ENCODE results near the gene IPO7.
"Not testable (repeated sequence)": the region's sequence is repeated elsewhere in the genome, so short reads cannot be mapped to it uniquely, and the experiment has no call there.

The IPO7 gene

DNA sequence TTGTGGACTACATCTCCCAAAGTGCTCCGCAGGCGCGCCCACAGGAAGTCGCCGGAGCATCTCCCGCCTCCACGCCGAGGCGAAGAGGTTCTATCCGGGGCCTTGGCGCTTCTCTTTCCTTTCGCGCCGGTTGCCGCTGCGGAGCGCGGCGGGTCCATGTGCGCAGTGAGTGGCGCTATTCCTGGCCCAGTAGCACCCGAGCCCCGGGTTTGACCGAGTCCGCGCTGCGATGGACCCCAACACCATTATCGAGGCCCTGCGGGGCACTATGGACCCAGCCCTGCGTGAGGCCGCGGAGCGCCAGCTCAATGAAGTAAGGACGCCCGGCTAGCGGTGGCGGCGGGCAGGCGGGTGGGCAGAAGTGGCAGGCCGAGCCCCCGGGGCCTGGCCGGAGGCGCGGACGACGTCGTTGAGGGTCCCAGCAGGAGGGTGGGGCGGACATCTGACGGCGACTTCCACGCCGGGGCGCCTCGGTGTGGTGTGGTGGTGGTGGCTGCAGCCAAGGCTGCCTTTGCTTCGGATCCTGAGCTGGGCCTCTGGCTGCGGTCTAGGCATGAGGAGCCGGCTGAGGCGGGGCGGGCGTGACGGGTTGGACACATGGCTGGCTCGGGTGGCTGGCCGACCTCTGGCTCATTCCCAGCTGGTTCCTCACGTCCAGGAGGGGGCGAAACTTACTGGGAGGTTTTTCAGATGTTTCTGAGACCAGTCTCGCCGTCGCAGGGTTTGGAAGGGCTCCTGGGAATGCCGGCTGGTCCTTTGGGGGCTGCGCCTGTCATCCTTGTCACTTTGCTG is at the start of gene IPO7:
TSS of gene IPO7 (plus strand) at position 118 of the 792 bp plus-strand sequence. CDS start at position 230, 112 bp downstream.
- peak; percentile 51 for DNase-seq

DNA sequence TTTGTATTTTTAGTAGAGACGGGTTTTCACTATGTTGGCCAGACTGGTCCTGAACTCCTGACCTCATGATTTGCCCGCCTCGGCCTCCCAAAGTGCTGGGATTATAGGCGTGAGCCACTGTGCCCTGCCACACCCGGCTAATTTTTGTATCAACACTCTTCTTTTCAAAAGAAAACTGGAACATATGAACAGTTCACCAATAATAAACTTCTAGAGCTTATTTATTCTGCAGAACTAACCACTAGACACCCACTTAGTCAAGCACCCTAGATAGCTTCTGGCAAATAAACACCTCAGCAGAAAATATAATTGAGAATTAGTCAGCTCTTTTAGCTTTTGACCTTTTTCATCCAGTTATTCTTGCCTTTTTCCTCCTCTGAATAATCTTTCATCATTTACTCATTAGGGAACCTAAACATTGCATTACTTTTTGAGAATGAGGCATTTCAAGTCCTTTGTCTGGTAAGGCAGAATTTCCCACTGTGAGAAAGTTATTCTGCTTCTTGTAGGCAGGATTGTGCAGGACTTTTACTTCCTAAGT is 42.7 kb upstream of the IPO7 start:
- DNase-seq, result no peak

DNA sequence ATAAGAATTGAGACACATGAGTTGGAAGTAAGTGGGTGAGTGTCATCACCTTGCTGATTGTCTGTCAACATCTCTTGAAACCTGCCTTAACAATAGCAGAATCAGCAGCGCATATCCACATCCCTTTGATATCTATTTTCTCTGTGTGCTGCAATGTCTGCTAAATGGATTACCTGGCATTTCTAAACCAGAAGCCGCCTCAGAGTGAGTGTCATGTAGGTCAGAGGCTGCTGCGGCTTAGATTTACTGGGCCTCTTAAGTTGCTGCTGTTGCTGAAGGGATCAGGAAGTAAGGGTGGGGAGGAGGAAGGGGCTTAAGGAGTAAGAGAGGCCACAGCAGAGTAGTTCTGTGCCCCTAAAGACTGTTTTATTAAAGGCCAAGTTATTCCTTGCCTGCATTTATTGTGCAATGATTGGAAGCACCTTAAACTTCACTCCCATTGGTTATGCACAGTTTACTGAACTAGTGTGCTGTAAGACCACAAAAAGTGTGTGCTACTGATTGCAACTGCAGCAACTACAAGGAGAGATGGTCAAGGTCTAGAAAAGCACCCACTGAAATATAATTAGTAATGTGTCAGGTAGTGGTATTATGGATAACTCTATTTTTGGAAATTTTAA is 40.3 kb upstream of the IPO7 start:
- DNase-seq, result peak; percentile 10

GRCh38 chr11:9347100-9347499 is 37.4 kb upstream of the IPO7 start:
- no peak for DNase-seq

DNA sequence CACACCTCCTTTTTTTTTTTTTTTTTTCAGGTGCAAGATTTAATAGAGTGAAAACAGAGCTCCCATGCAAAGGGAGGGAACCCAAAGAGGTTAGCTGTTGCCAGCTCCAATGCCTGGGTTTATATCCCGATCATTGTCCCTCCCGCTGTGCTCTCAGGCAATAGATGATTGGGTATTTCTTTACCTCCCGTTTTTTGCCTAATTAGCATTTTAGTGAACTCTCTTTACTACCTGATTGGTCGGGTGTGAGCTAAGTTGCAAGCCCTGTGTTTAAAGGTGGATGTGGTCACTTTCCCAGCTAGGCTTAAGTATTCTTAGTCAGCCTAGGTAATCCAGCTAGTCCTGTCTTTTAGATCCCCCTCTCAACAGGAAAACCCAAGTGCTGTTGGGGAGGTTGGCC is 36.7 kb upstream of the IPO7 start:
- not testable (repeated sequence) for DNase-seq

DNA sequence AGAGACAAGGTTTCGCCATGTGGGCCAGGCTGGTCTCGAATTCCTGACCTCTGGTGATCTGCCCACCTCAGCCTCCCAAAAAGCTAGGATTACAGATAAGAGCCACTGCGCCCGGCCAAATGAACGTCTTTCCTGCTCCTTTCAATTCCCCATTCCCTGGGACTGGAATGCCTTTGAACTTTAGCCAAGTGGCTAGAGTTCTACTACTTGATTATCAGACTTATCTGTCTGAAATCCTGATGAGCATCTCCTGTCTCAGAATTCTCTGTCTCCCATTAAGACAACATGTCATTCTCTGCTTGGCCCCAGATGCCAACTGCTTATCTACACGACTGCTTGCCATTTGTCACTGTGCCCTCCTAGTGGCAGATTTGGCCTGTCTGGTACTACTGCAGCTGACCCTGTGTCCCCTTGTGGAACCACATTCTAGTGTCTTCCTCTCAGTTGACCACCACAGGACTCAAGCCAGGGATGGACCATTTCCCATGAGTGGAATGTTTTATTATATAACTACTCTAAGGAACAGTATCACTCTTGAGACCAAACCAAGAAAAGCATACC is 33.1 kb upstream of the IPO7 start:
- DNase-seq, result no peak

GRCh38 chr11:9357041-9357440 is 27.4 kb upstream of the IPO7 start:
- DNase-seq, result no peak

- DNase-seq, result not testable (repeated sequence)
Measured at GRCh38 chr11:9360862-9361622, 23.4 kb upstream of the IPO7 start.

DNA sequence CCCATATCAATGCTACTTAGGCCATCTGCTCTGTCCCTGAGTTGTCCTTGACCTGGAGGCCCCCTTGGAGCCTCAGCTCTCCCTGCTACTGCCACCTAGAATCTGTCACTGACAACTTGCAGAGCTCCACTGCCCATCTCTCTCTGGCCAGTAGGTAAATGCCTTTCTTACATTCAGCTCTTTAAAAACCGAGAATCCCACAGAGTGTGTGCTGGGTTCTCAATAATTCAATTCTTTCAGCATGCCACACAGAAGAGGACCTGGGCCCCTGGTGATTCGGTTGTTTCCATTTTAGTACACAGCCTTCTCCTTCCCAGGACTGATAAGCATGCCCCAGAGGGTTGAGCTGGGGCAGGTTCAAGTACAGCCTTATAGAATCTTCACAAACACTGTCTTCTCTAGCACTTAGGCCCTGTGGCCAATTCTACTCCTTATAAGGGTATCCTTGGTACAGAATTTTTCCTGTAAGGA is 22.0 kb upstream of the IPO7 start:
- DNase-seq, result no peak

- DNase-seq, result peak; percentile 68
Measured at GRCh38 chr11:9363954-9364912, 20.2 kb upstream of the IPO7 start.

DNA sequence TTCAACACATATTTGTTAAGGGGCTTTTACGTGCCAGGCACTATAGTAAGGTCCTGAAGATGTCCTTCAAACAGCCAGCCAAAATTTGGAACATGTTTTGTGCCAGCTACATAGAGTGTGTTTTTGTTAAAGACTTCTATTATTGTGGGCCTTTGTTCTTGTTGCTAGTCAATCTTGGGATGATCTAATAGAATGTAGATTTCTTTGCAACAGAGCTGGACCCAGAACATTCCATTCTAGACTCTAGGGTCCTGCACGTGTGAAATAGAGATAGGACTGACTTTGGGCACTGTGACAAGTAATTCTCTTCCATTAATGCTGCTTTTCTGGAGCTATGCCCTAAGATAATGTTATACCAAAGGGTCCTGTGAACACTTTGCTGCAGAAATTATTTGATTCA is 16.9 kb upstream of the IPO7 start:
- DNase-seq, result no peak

DNA sequence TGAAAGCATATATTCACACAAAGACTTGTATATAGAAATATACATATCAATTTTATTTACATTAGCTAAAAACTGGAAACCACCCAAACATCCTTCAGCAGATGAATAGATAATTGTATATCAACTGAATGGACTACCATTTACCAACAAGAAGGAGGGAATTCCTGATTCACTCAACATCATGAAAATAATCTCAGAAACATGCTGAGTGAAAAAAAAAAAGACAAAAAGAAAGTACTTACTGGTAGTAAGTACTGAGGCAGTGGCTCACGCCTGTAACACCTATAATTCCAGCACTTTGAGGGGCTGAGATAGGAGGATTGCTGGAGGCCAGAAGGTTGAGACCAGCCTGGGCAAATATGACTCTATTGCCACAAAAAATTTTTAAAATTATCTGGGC is 7.4 kb upstream of the IPO7 start:
- no peak for DNase-seq

GRCh38 chr11:9379041-9379440 is 5.4 kb upstream of the IPO7 start:
- peak; percentile 7 for DNase-seq

- no peak for DNase-seq
Measured at GRCh38 chr11:9380773-9381172, 3.7 kb upstream of the IPO7 start.

GRCh38 chr11:9385327-9385899 is 961 bp downstream of the IPO7 start:
- no peak for DNase-seq

GRCh38 chr11:9386086-9386485 is 1.6 kb downstream of the IPO7 start:
- no peak for DNase-seq

DNA sequence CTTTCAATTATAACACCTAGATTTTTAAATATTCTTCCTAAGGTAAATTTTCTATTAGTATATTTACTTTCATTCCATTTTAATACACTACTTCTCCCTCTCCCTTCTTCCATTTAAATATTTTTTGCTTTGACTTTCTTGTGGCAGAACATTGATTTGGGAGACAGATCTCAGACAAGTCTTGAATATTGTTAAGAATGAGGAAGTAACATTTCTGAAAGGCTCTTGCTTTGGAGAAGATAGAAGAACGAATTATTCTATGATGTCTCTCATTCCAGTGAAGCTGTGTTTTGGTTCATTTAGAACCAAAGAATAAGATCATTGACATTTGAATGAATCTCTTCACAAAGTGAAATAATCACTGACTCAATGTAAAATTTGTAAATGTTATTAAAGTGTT is 2.4 kb downstream of the IPO7 start:
- no peak for DNase-seq

GRCh38 chr11:9396310-9396709 is 11.9 kb downstream of the IPO7 start:
- DNase-seq, result no peak

DNA sequence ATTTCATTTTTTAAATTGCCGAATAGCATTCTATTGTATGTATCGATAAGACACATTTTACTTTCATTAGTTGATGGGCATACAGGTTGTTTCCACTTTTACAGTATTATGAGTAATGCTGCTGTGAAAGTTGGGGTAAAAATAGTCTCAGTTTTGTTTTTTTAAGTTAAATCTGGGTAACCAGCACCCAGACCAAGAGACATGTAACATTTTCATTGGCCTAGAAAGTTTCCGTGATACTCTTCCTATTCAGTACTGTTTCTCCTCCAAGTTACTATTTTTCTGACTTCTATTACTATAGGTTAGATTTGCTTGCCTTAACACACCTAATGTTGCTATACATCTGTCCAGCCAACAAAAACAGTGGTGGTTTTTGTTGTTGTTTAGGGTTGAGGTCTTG is 12.3 kb downstream of the IPO7 start:
- DNase-seq, result no peak

- no peak for DNase-seq
Measured at GRCh38 chr11:9397746-9398680, 13.6 kb downstream of the IPO7 start.
